Tibial nerve (tissue), 4 donors: ENCODE data around the gene DDX59.

Experiments
- CTCF ChIP-seq, 5 experiments: fragments of 200-600 bp in 3 of 5; fragments of 450-650 bp in 2 of 5; sonication (generic) in 3 of 5; IDR thresholded peaks; one replicate each; pipeline ENCODE4 v1.5.1; 2016 to 2019; ENCODE audit warnings: antibody characterized with exemption in 5 of 5, mild to moderate bottlenecking in 3 of 5, moderate library complexity in 2 of 5
- EP300 ChIP-seq, 2 donors: sonication (generic); formaldehyde crosslinking; IDR thresholded peaks; one replicate each; pipeline ENCODE4 v1.6.1; 2017; ENCODE audit warnings: antibody characterized with exemption in 2 of 2, mild to moderate bottlenecking in 1 of 2
- POLR2A ChIP-seq, 2 donors: fragments of 450-650 bp; IDR thresholded peaks; one replicate each; pipeline ENCODE4 v1.6.1; 2017; ENCODE audit warnings: antibody characterized with exemption in 2 of 2, mild to moderate bottlenecking in 2 of 2, moderate library complexity in 2 of 2

DNA sequence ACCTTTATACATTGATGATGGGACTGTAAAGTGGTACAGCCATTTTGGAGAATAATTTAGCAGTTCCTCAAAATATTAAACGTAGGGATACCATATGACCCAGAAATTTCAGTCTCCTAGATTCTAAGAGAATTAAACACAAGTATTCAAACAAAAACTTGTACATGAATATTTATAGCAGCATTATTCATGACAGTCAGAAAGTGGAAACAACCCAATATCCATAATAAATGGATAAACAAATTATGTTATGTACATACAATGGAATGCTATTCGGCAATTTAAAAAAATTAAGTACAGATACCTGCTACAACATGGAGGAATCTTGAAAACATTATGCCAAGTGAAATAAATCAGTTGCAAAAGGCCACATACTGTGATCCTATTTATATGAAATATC, 16.9 kb upstream of the DDX59 start:
- TF ChIP-seq EP300 (IDR thresholded peaks at IDR 0.05) (no peak), CTCF (IDR thresholded peaks at IDR 0.05) (no peak), POLR2A (IDR thresholded peaks at IDR 0.05) (no peak)
